IMR-90 (cell line): ENCODE measurements around the gene SCAMP2. TPM values are rescaled to one million over a fixed set of nuclear protein-coding genes. Genes with fewer than 3 reads are reported as not detected.

Experiments
- ATAC-seq: fragments of 200-7000 bp; cut with Tn5 transposase; 2 replicates; pipeline ENCODE4 v1.9.1; 2020; ENCODE audit warnings: low read depth, mild to moderate bottlenecking, moderate library complexity
- BruUV-seq: library from RNA; stranded (reverse); fragments of 400-500 nt; replicated peaks from 2 replicates; lab custom pipeline; 2021; lab: Mats Ljungman, UMichigan
- CTCF ChIA-PET: fragments of 300-600 bp; formaldehyde crosslinking; extraction: SDS; loops from one replicate; lab custom pipeline; 2021; ENCODE audit warnings: antibody characterized with exemption; lab: Yijun Ruan, JAX
- POLR2A ChIA-PET: fragments of 300-600 bp; sonication (Branson Sonifier 250); formaldehyde crosslinking; loops from one replicate; lab custom pipeline; 2022; ENCODE audit warnings: antibody characterized with exemption; ENCODE audit not compliant: unreplicated experiment; lab: Charles Lee
- DNase-seq: peaks from one replicate; pipeline ENCODE4 v3.0.0; 2013
- H2AFZ ChIP-seq: replicated peaks from 2 replicates; pipeline ENCODE3; 2013; ENCODE audit warnings: low read length, mild to moderate bottlenecking; ENCODE audit not compliant: poor library complexity
- H2AK5ac ChIP-seq: 2 replicates; pipeline ENCODE4 v1.6.1; 2013; ENCODE audit warnings: low read depth, low read length, inconsistent platforms
- H2AK9ac ChIP-seq: replicated peaks from 2 replicates; pipeline ENCODE3; 2013; ENCODE audit warnings: mild to moderate bottlenecking, low read depth, low read length, moderate library complexity; ENCODE audit not compliant: poor library complexity
- H2BK120ac ChIP-seq: 2 replicates; pipeline ENCODE4 v1.6.1; 2013; ENCODE audit warnings: low read depth, low read length, inconsistent platforms
- H2BK15ac ChIP-seq: 3 replicates; pipeline ENCODE4 v1.6.1; 2013; ENCODE audit warnings: low read depth, low read length, inconsistent platforms
- H2BK20ac ChIP-seq: 2 replicates; pipeline ENCODE4 v1.6.1; 2013; ENCODE audit warnings: low read depth, mild to moderate bottlenecking, inconsistent platforms, low read length, moderate library complexity
- H2BK5ac ChIP-seq: 2 replicates; pipeline ENCODE4 v1.6.1; 2013; ENCODE audit warnings: mild to moderate bottlenecking, low read depth, low read length, inconsistent platforms; ENCODE audit not compliant: poor library complexity, severe bottlenecking
- H3K14ac ChIP-seq: replicated peaks from 2 replicates; pipeline ENCODE4 v1.6.1; 2013; ENCODE audit warnings: low read depth, low read length, inconsistent platforms
- H3K18ac ChIP-seq: 2 replicates; pipeline ENCODE4 v1.6.1; 2013; ENCODE audit warnings: low read depth, low read length, control low read depth
- H3K23ac ChIP-seq: 2 replicates; pipeline ENCODE4 v1.6.1; 2013; ENCODE audit warnings: low read depth, low read length, inconsistent platforms
- H3K27ac ChIP-seq: 2 replicates; pipeline ENCODE4 v1.5.1; 2013; ENCODE audit warnings: mild to moderate bottlenecking, control low read depth, low read length; ENCODE audit not compliant: insufficient read depth
- H3K27me3 ChIP-seq: 2 replicates; pipeline ENCODE4 v1.6.1; 2013; ENCODE audit warnings: low read length; ENCODE audit not compliant: control insufficient read depth, insufficient read depth
- H3K36me3 ChIP-seq: 2 replicates; pipeline ENCODE4 v1.6.1; 2013; ENCODE audit warnings: low read length, mixed read lengths; ENCODE audit not compliant: control insufficient read depth, insufficient read depth
- H3K4ac ChIP-seq: 2 replicates; pipeline ENCODE4 v1.6.1; 2013; ENCODE audit warnings: low read depth, low read length, inconsistent platforms
- H3K4me1 ChIP-seq: 2 replicates; pipeline ENCODE4 v1.6.1; 2013; ENCODE audit warnings: low read length, mixed read lengths; ENCODE audit not compliant: control insufficient read depth, insufficient read depth
- H3K4me2 ChIP-seq: 2 replicates; pipeline ENCODE4 v1.6.1; 2013; ENCODE audit warnings: low read depth, mild to moderate bottlenecking, control low read depth, low read length, moderate library complexity
- H3K4me3 ChIP-seq: 2 replicates; pipeline ENCODE4 v1.5.1; 2013; ENCODE audit warnings: low read depth, mild to moderate bottlenecking, control low read depth, low read length, moderate library complexity; ENCODE audit not compliant: insufficient read depth
- H3K56ac ChIP-seq: 2 replicates; pipeline ENCODE4 v1.6.1; 2013; ENCODE audit warnings: low read length, inconsistent platforms; ENCODE audit not compliant: insufficient read depth; ENCODE audit errors: extremely low read depth
- H3K79me1 ChIP-seq, 2 experiments: 2 replicates each; pipeline ENCODE4 v1.6.1; 2013; ENCODE audit warnings: low read length in 2 of 2, inconsistent platforms in 1 of 2, low read depth in 1 of 2
- H3K9ac ChIP-seq: 2 replicates; pipeline ENCODE4 v1.6.1; 2013; ENCODE audit warnings: low read depth, low read length, control low read depth
- H3K9me1 ChIP-seq: 2 replicates; pipeline ENCODE4 v1.6.1; 2013; ENCODE audit warnings: low read length, inconsistent platforms; ENCODE audit not compliant: insufficient read depth
- H3K9me3 ChIP-seq: 2 replicates; pipeline ENCODE4 v1.6.1; 2013; ENCODE audit warnings: low read length; ENCODE audit not compliant: control insufficient read depth, insufficient read depth
- H4K20me1 ChIP-seq: 2 replicates; pipeline ENCODE4 v1.6.1; 2013; ENCODE audit warnings: low read length, inconsistent platforms; ENCODE audit not compliant: insufficient read depth
- H4K5ac ChIP-seq: 2 replicates; pipeline ENCODE4 v1.6.1; 2013; ENCODE audit warnings: mild to moderate bottlenecking, low read depth, low read length, control low read depth
- H4K8ac ChIP-seq, 2 experiments: 2 replicates each; pipeline ENCODE4 v1.6.1; 2013; ENCODE audit warnings: low read depth in 2 of 2, low read length in 2 of 2, control low read depth in 1 of 2, inconsistent platforms in 1 of 2
- H4K91ac ChIP-seq: 2 replicates; pipeline ENCODE4 v1.6.1; 2013; ENCODE audit warnings: low read depth, low read length, inconsistent platforms; ENCODE audit not compliant: insufficient read depth
- CEBPB ChIP-seq: IDR thresholded peaks from 2 replicates; pipeline ENCODE4 v1.6.1; 2012; ENCODE audit warnings: low read depth, low read length, improper control_type of control experiment
- FOS ChIP-seq: fragments of 150-350 bp; IDR thresholded peaks from 2 replicates; pipeline ENCODE4 v1.6.1; 2016; ENCODE audit warnings: low read depth, low read length
- MXI1 ChIP-seq: IDR thresholded peaks from 2 replicates; pipeline ENCODE4 v1.6.1; 2012; ENCODE audit warnings: low read depth, mild to moderate bottlenecking, low read length, moderate library complexity, borderline replicate concordance
- NFE2L2 ChIP-seq: fragments of 150-350 bp; IDR thresholded peaks from 2 replicates; pipeline ENCODE4 v1.6.1; 2016; ENCODE audit warnings: low read depth, mild to moderate bottlenecking, low read length
- POLR2A ChIP-seq: IDR thresholded peaks from 2 replicates; pipeline ENCODE4 v1.6.1; 2012; ENCODE audit warnings: mild to moderate bottlenecking, low read depth, low read length
- RCOR1 ChIP-seq: IDR thresholded peaks from 2 replicates; pipeline ENCODE4 v1.6.1; 2012; ENCODE audit warnings: mild to moderate bottlenecking, low read length, improper control_type of control experiment; ENCODE audit not compliant: insufficient replicate concordance
- RFX5 ChIP-seq: IDR thresholded peaks from 2 replicates; pipeline ENCODE4 v1.8.0; 2012; ENCODE audit warnings: low read depth, mild to moderate bottlenecking, low read length, moderate library complexity
- SMC3 ChIP-seq: fragments of 150-350 bp; IDR thresholded peaks from 2 replicates; pipeline ENCODE4 v1.6.1; 2016; ENCODE audit warnings: low read depth, mild to moderate bottlenecking, antibody characterized with exemption, low read length, moderate library complexity
- WGBS, 2 experiments: methylation state at CpG; one replicate each; pipeline versions ENCODE4 v1.1.5 to v1.1.7; 2013; ENCODE audit warnings: missing lambda C conversion rate in 2 of 2; ENCODE audit not compliant: insufficient read length in 1 of 2; ENCODE audit errors: extremely low coverage in 2 of 2; 5-methylcytosine and 5-hydroxymethylcytosine counted together
- dilution Hi-C: fragments of 300-500 bp; cut with HindIII; formaldehyde crosslinking; loops from one replicate; pipeline ENCODE4 v1.14.3; 2018; ENCODE audit warnings: low sequenced_read_pairs; ENCODE audit not compliant: unreplicated experiment
- in situ Hi-C: fragments of 300-500 bp; cut with MboI; formaldehyde crosslinking; loops from 3 replicates; pipeline ENCODE4 v1.14.3; 2019; ENCODE audit warnings: low sequenced_read_pairs, inconsistent platforms, mixed read lengths
- intact Hi-C: fragments of 100-400 bp; cut with micrococcal nuclease; formaldehyde crosslinking; loops from 2 replicates; pipeline ENCODE4 v1.10.0; 2022
- polyA plus RNA-seq, 3 experiments: library from polyadenylated mRNA; depleted of rRNA; stranded (reverse); fragments of >200 nt; gene quantifications; 2 replicates each; pipeline ENCODE4 v1.2.3, GENCODE V29; 2012; ENCODE audit warnings: low replicate concordance in 1 of 3
- total RNA-seq: library from RNA; depleted of rRNA; stranded (reverse); fragments of >200 nt; gene quantifications from 2 replicates; pipeline ENCODE4 v1.2.3, GENCODE V29; 2012
- TF ChIP-seq, protein P1 (sequence below): fragments of 150-350 bp; IDR thresholded peaks from 2 replicates; pipeline ENCODE4 v1.6.1; 2016; ENCODE audit warnings: low read depth, mild to moderate bottlenecking, low read length, moderate library complexity, borderline replicate concordance
- TF ChIP-seq, protein P2 (sequence below): conservative IDR thresholded peaks from 2 replicates; pipeline ENCODE4 v1.5.1; 2012; ENCODE audit warnings: mild to moderate bottlenecking, low read depth, low read length, improper control_type of control experiment

The SCAMP2 gene
- total and polyA plus RNA-seq, 2 of the 4 experiments (the other 2 are of a cell fraction), result 25.8 to 111 TPM

- intact Hi-C loops, result no loop called here
- Histone ChIP-seq H4K20me1 (peaks cover 5% of the 10 kb centered on the region; the same call in 1 of the 2 replicates), H2BK15ac (no peak overlapping the region), H3K14ac (no peak overlapping the region; the same call in 1 of the 2 replicates), H3K4me1 (no peaks in the 10 kb centered on the region), H3K9me1 (peaks cover 5% of the 10 kb centered on the region), H3K23ac (no peak overlapping the region), H4K91ac (no peak overlapping the region), H2BK20ac (no peak overlapping the region), H2BK120ac (no peak overlapping the region), H3K4me3 (no peak overlapping the region), H3K27me3 (peaks cover 3% of the 10 kb centered on the region; the same call in 1 of the 2 replicates), H3K36me3 (peaks cover 3% of the 10 kb centered on the region; the same call in 1 of the 2 replicates), H4K5ac (no peak overlapping the region), H3K9me3 (no peaks in the 10 kb centered on the region), H2AK5ac (no peak overlapping the region), H3K4ac (no peak overlapping the region), H3K9ac (no peak overlapping the region), H2AFZ (no peak overlapping the region), H2BK5ac (no peak overlapping the region), H3K79me1 (no peaks in the 10 kb centered on the region; a peak in 1 of 4 replicates), H3K4me2 (no peak overlapping the region), H3K27ac (no peak overlapping the region), H4K8ac (no peak overlapping the region), H3K18ac (no peak overlapping the region), H3K56ac (no peak overlapping the region), H2AK9ac (no peak overlapping the region)
- DNase-seq, result no peak
- TF ChIP-seq POLR2A (no peak), SMC3 (no peak), FOS (no peak), CEBPB (no peak), RFX5 (no peak), NFE2L2 (no peak), RCOR1 (no peak), MXI1 (no peak)
- TF ChIP-seq, protein P1, sequence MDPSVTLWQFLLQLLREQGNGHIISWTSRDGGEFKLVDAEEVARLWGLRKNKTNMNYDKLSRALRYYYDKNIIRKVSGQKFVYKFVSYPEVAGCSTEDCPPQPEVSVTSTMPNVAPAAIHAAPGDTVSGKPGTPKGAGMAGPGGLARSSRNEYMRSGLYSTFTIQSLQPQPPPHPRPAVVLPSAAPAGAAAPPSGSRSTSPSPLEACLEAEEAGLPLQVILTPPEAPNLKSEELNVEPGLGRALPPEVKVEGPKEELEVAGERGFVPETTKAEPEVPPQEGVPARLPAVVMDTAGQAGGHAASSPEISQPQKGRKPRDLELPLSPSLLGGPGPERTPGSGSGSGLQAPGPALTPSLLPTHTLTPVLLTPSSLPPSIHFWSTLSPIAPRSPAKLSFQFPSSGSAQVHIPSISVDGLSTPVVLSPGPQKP, result no peak
- TF ChIP-seq, protein P2, sequence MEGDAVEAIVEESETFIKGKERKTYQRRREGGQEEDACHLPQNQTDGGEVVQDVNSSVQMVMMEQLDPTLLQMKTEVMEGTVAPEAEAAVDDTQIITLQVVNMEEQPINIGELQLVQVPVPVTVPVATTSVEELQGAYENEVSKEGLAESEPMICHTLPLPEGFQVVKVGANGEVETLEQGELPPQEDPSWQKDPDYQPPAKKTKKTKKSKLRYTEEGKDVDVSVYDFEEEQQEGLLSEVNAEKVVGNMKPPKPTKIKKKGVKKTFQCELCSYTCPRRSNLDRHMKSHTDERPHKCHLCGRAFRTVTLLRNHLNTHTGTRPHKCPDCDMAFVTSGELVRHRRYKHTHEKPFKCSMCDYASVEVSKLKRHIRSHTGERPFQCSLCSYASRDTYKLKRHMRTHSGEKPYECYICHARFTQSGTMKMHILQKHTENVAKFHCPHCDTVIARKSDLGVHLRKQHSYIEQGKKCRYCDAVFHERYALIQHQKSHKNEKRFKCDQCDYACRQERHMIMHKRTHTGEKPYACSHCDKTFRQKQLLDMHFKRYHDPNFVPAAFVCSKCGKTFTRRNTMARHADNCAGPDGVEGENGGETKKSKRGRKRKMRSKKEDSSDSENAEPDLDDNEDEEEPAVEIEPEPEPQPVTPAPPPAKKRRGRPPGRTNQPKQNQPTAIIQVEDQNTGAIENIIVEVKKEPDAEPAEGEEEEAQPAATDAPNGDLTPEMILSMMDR, result no peak
- in situ Hi-C loops, result no loop called here
- POLR2A ChIA-PET, result no interaction called here
- dilution Hi-C loops, result no loop called here
- CTCF ChIA-PET, result no interaction called here
- no TSS peak for BruUV-seq
- ATAC-seq, result no peak
- 57% methylated on average over 3 of the region's 4 CpGs; no CpG with 5 or more reads in 1 of the 2 experiments for WGBS, 2 experiments
Observed at GRCh38 chr15:74808840-74809229, 64.3 kb downstream of the SCAMP2 start.
